HG03175 (cell line): ENCODE results near the gene DERA.
"Not testable (repeated sequence)": the region's sequence is repeated elsewhere in the genome, so short reads cannot be mapped to it uniquely, and the experiment has no call there.

Experiments
- ATAC-seq: cut with Tn5 transposase; IDR thresholded peaks from one replicate; pipeline ENCODE4 v1.9.1; 2021; ENCODE audit warnings: mild to moderate bottlenecking, moderate library complexity; ENCODE audit not compliant: unreplicated experiment

The DERA gene

GRCh38 chr12:15956413-15957185 is 45.5 kb downstream of the DERA start:
- ATAC-seq: no peak

- ATAC-seq: no peak
These were observed 51.6 kb downstream of the DERA start for GRCh38 chr12:15962760-15963159.

- no peak for ATAC-seq
These were observed 52.1 kb downstream of the DERA start for GRCh38 chr12:15963271-15963670.

GRCh38 chr12:15966426-15966825 is 55.3 kb downstream of the DERA start:
- ATAC-seq: no peak

DNA sequence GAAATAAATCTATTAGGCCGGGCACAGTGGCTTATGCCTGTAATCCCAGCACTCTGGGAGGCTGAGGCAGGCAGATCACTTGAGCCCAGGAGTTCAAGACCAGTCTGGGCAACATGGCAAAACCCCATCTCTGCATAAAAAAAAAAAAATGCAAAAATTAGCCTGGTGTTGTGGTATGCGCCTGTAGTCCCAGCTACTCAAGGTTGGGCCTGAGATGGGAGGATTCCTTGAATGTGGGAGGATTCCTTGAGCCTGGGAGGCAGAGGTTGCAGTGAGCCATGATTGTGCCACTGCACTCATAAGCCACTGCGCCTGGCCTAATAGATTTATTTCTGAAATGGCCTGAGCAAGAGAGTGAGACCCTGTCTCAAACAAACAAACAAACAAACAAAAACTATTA is 55.9 kb downstream of the DERA start:
- not testable (repeated sequence) for ATAC-seq

DNA sequence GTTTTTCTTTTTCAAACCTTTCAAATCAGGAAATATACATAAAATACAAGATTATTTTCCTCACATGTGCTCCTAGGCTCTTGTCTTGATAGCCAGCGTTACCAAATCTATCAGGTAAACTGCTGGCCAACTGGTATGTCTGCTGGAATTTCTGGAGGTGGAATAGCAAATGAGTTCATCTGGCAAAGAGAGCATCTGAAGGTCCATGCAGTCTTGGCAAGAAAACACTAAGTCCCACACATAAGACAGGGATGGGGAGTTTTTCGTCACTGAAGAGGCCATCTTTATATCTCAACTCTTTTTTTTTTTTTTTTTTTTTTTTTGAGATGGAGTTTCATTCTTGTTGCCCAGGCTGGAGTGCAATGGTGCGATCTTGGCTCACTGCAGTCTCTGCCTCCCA is 60.1 kb downstream of the DERA start:
- ATAC-seq: no peak

- no peak for ATAC-seq
These were observed 61.8 kb downstream of the DERA start for GRCh38 chr12:15972894-15973293.

DNA sequence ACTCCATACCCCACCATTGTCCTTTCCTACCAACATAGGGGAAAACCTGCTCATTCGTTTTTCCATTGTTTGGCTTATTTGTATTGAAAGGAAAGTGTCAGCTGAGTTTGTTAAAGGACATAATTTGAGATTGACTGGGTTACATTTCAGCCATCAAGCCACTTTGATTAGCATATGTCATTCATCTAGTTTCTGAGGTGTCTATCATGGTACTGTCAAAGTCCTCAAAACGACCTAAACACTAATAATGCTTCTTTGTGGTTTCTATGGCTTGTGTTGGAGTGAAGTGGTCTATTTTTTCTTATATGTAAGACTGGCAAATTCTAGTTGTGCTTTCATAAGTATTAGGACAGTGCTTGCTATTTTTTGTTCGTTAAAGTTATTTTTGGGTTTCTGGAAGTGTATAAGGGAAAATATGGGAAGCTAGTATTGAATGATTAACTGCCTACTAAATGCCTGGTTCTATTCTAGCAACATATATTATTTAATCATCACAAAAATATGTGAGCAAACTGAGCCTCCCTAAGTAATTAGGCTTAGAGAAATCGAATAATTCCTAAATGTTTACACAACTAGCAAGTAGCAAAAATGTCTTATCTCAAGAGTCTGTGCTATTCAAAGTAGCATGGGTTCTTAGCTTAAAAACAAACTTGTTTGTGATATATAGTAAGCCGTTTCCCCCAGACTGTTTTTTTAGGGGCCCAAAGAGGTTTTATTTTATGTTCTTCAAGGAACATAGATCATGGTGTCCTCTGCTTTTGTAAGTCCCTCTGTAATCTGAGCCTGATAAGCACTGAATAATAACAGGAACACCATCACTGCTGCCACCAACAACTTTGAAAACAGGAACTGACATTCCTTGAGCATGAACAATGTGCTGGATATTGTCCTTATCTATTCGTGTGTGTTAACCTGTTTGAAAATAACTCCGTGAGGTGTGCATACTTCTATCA is 67.1 kb downstream of the DERA start:
- no peak for ATAC-seq

- ATAC-seq: peak; percentile 88
These were observed 68.3 kb downstream of the DERA start for GRCh38 chr12:15979096-15980092.

- ATAC-seq: no peak
These were observed 70.9 kb downstream of the DERA start for GRCh38 chr12:15982071-15982470.

GRCh38 chr12:15982471-15982870 is 71.3 kb downstream of the DERA start:
- ATAC-seq: no peak

GRCh38 chr12:15982921-15983320 is 71.8 kb downstream of the DERA start:
- no peak for ATAC-seq

GRCh38 chr12:15984097-15984800 is 73.1 kb downstream of the DERA start:
- no peak for ATAC-seq

GRCh38 chr12:15984963-15985362 is 73.8 kb downstream of the DERA start:
- no peak for ATAC-seq

DNA sequence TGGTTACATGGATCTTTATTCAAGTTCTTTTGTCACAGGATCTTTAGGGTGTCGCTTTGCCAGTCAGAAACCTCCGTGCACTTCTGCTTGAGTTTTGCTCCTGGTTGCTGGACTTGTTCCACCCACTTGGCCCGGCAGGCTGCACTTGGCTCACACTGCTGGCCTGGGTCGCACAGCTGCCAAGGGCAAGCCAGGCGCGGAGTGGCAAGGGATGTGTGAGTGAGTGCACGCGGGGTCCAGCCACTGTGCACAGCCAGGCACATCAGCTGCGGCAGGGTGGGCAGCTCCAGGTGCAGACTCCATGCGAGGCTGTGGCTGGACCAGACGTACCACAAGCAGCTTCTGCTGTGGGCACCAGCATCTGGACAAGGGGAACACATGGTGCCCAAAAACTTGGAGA is 76.6 kb downstream of the DERA start:
- ATAC-seq: no peak

GRCh38 chr12:15988983-15989755 is 78.0 kb downstream of the DERA start:
- ATAC-seq: no peak

GRCh38 chr12:15995801-15996200 is 84.7 kb downstream of the DERA start:
- ATAC-seq: no peak

DNA sequence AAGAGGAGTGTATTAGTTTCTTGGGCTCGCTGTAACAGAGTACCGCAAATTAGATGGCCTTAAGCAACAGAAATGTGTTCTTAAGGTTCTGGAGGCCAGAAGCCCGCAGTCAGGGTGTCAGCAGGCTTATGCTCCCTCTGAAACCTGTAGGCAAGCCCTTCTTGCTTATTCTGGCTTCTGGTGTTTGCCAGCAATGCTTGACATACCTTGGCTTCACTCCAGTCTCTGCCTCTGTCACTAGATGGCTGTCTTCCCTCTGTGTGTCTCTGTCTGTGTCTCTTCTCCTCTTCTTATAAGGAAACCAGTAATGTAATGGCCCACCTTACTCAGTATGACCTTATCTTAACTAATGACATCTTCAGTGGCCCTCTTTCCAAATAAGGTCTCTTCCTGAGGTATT is 85.1 kb downstream of the DERA start:
- ATAC-seq: no peak

GRCh38 chr12:15996948-15997347 is 85.8 kb downstream of the DERA start:
- ATAC-seq: no peak
